Measurements from ENCODE around the gene PPFIA2. TPM values are rescaled to one million over a fixed set of nuclear protein-coding genes. Genes with fewer than 3 reads are reported as not detected.

Gene PPFIA2
- total RNA-seq, 1 experiment from 2014 or later = not detected

GRCh38 chr12:81229759-81230158 is 529.4 kb downstream of the PPFIA2 start:
- Histone ChIP-seq H3K4me1 (replicated peaks; ENCODE audit: insufficient read depth) (no peaks in the 10 kb centered on the region), H3K4me3 (no peak overlapping the region), H3K79me2 (ENCODE audit: low read depth) (no peaks in the 10 kb centered on the region), H3K27ac (no peak overlapping the region), H3K4me2 (no peak overlapping the region), H3F3A (ENCODE audit: insufficient read depth, low read depth) (no peaks in the 10 kb centered on the region), H3K9me3 (ENCODE audit: insufficient read depth, low read depth) (no peaks in the 10 kb centered on the region), H3K36me3 (ENCODE audit: low read depth) (no peaks in the 10 kb centered on the region), H3K27me3 (ENCODE audit: insufficient read depth, low read depth) (no peaks in the 10 kb centered on the region), H4K20me1 (ENCODE audit: insufficient read depth) (no peaks in the 10 kb centered on the region), H3K9me2 (ENCODE audit: insufficient read depth) (no peaks in the 10 kb centered on the region), H2AFZ (no peak overlapping the region)
- DNase-seq = no peak
- POLR2A ChIA-PET (ENCODE audit: unreplicated experiment) = no interaction called here
- no peak for TF ChIP-seq EZH2 (IDR thresholded peaks at IDR 0.05; ENCODE audit: low read depth)
- TF ChIP-seq, protein P1, sequence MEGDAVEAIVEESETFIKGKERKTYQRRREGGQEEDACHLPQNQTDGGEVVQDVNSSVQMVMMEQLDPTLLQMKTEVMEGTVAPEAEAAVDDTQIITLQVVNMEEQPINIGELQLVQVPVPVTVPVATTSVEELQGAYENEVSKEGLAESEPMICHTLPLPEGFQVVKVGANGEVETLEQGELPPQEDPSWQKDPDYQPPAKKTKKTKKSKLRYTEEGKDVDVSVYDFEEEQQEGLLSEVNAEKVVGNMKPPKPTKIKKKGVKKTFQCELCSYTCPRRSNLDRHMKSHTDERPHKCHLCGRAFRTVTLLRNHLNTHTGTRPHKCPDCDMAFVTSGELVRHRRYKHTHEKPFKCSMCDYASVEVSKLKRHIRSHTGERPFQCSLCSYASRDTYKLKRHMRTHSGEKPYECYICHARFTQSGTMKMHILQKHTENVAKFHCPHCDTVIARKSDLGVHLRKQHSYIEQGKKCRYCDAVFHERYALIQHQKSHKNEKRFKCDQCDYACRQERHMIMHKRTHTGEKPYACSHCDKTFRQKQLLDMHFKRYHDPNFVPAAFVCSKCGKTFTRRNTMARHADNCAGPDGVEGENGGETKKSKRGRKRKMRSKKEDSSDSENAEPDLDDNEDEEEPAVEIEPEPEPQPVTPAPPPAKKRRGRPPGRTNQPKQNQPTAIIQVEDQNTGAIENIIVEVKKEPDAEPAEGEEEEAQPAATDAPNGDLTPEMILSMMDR (conservative IDR thresholded peaks at IDR 0.05) = no peak
- BruUV-seq (replicated peaks) = no TSS peak
- intact Hi-C loops (cut with micrococcal nuclease; ENCODE audit: unreplicated experiment) = no loop called here
- CTCF ChIA-PET = no interaction called here

- POLR2A ChIA-PET (ENCODE audit: unreplicated experiment) = no interaction called here
Observed at GRCh38 chr12:81224626-81225025, 534.5 kb downstream of the PPFIA2 start.

GRCh38 chr12:81222846-81223592 is 536.1 kb downstream of the PPFIA2 start:
- CTCF ChIA-PET = no interaction called here
- Histone ChIP-seq H3F3A (ENCODE audit: insufficient read depth, low read depth) (no peaks in the 10 kb centered on the region), H3K27ac (no peak overlapping the region), H3K4me2 (no peak overlapping the region), H2AFZ (no peak overlapping the region), H3K9me2 (ENCODE audit: insufficient read depth) (no peaks in the 10 kb centered on the region), H3K4me1 (replicated peaks; ENCODE audit: insufficient read depth) (no peaks in the 10 kb centered on the region), H3K79me2 (ENCODE audit: low read depth) (no peaks in the 10 kb centered on the region), H4K20me1 (ENCODE audit: insufficient read depth) (no peaks in the 10 kb centered on the region), H3K9me3 (ENCODE audit: insufficient read depth, low read depth) (no peaks in the 10 kb centered on the region), H3K4me3 (no peak overlapping the region), H3K27me3 (ENCODE audit: insufficient read depth, low read depth) (no peaks in the 10 kb centered on the region), H3K36me3 (ENCODE audit: low read depth) (no peaks in the 10 kb centered on the region)
- TF ChIP-seq, protein P1 (conservative IDR thresholded peaks at IDR 0.05) = no peak
- TF ChIP-seq EZH2 (IDR thresholded peaks at IDR 0.05; ENCODE audit: low read depth) = no peak
- BruUV-seq (replicated peaks) = no TSS peak
- no peak for DNase-seq
- POLR2A ChIA-PET (ENCODE audit: unreplicated experiment) = no interaction called here
- intact Hi-C loops (cut with micrococcal nuclease; ENCODE audit: unreplicated experiment) = no loop called here

More at GRCh38 chr12:81224626-81225025, 534.5 kb downstream of the PPFIA2 start:
- Histone ChIP-seq H3K36me3 (ENCODE audit: low read depth) (no peaks in the 10 kb centered on the region), H3K4me3 (no peak overlapping the region), H3K27ac (no peak overlapping the region), H3F3A (ENCODE audit: insufficient read depth, low read depth) (no peaks in the 10 kb centered on the region), H4K20me1 (ENCODE audit: insufficient read depth) (no peaks in the 10 kb centered on the region), H2AFZ (no peak overlapping the region), H3K27me3 (ENCODE audit: insufficient read depth, low read depth) (no peaks in the 10 kb centered on the region), H3K9me3 (ENCODE audit: insufficient read depth, low read depth) (no peaks in the 10 kb centered on the region), H3K9me2 (ENCODE audit: insufficient read depth) (no peaks in the 10 kb centered on the region), H3K4me2 (no peak overlapping the region), H3K4me1 (replicated peaks; ENCODE audit: insufficient read depth) (no peaks in the 10 kb centered on the region), H3K79me2 (ENCODE audit: low read depth) (no peaks in the 10 kb centered on the region)
- CTCF ChIA-PET = no interaction called here
- intact Hi-C loops (cut with micrococcal nuclease; ENCODE audit: unreplicated experiment) = no loop called here
- BruUV-seq (replicated peaks) = no TSS peak
- TF ChIP-seq, protein P1 (conservative IDR thresholded peaks at IDR 0.05) = no peak
- no peak for TF ChIP-seq EZH2 (IDR thresholded peaks at IDR 0.05; ENCODE audit: low read depth)
- DNase-seq = no peak

Data from PC-9 (cell line).